A549 (cell line): Measurements from ENCODE around the gene KIAA1671. TPM values are rescaled to one million over a fixed set of nuclear protein-coding genes. Genes with fewer than 3 reads are reported as not detected.

Source experiments
- ATAC-seq, 2 experiments: fragments of 200-7000 bp in 1 of 2; fragments of >200 bp in 1 of 2; cut with Nextera tagmentation in 1 of 2; cut with Tn5 transposase in 1 of 2; 3 replicates each; pipeline versions ENCODE4 v1.8.0 to v1.9.1; 2018 to 2020; ENCODE audit warnings: mild to moderate bottlenecking in 1 of 2, moderate library complexity in 1 of 2
- CTCF ChIA-PET: fragments of 300-600 bp; sonication (Branson Sonifier 250); formaldehyde crosslinking; extraction: SDS; loops from one replicate; lab custom pipeline; 2021; ENCODE audit warnings: antibody characterized with exemption, inconsistent platforms; lab: Yijun Ruan, JAX
- POLR2A ChIA-PET: fragments of 350-600 bp; formaldehyde crosslinking; extraction: SDS; loops from one replicate; lab custom pipeline; 2021; ENCODE audit warnings: antibody characterized with exemption, inconsistent platforms; lab: Yijun Ruan, JAX
- DNase-seq, 2 experiments: peaks; one replicate each; pipeline versions ENCODE4 v3.0.0 to v3.0.0-alpha.2; 2011 to 2016; ENCODE audit warnings: low read depth in 1 of 2, low spot score in 1 of 2
- FAIRE-seq: peaks from 2 replicates; lab custom pipeline; 2011; peaks lifted over from hg19 to GRCh38; lab: Jason Lieb, UNC
- H3K27ac ChIP-seq, 2 experiments: fragments of >200 bp; sonication (Bioruptor Twin); formaldehyde crosslinking; 3 replicates each; pipeline ENCODE4 v1.5.1; 2016 to 2017
- H3K4me1 ChIP-seq: fragments of >200 bp; sonication (Bioruptor Twin); formaldehyde crosslinking; 3 replicates; pipeline ENCODE4 v1.6.1; 2016
- H3K4me2 ChIP-seq: fragments of >200 bp; sonication (Bioruptor Twin); formaldehyde crosslinking; 3 replicates; pipeline ENCODE4 v1.6.1; 2016
- H3K4me3 ChIP-seq: fragments of >200 bp; sonication (Bioruptor Twin); formaldehyde crosslinking; 3 replicates; pipeline ENCODE4 v1.5.1; 2016
- H3K9me3 ChIP-seq: fragments of >200 bp; sonication (Bioruptor Twin); formaldehyde crosslinking; 3 replicates; pipeline ENCODE4 v1.6.1; 2016
- BCL3 ChIP-seq: fragments of >200 bp; sonication (Bioruptor Twin); formaldehyde crosslinking; IDR thresholded peaks from 3 replicates; pipeline ENCODE4 v1.6.1; 2016
- BHLHE40 ChIP-seq: IDR thresholded peaks from 2 replicates; pipeline ENCODE4 v1.6.1; 2012; ENCODE audit warnings: low read depth, low read length, inconsistent platforms
- CHD4 ChIP-seq: fragments of 200-600 bp; sonication (generic); IDR thresholded peaks from 2 replicates; pipeline ENCODE4 v1.6.1; 2016; ENCODE audit warnings: antibody characterized with exemption, mild to moderate bottlenecking, borderline replicate concordance
- EHMT2 ChIP-seq: fragments of 200-600 bp; sonication (generic); IDR thresholded peaks from 2 replicates; pipeline ENCODE4 v1.6.1; 2016; ENCODE audit warnings: antibody characterized with exemption, low read depth, mild to moderate bottlenecking, moderate library complexity
- ELK1 ChIP-seq: fragments of 150-350 bp; IDR thresholded peaks from 2 replicates; pipeline ENCODE4 v1.6.1; 2014; ENCODE audit warnings: low read depth, mild to moderate bottlenecking, low read length
- EP300 ChIP-seq, 2 experiments: fragments of >200 bp; sonication (Bioruptor Twin); formaldehyde crosslinking; IDR thresholded peaks; 2 replicates in 1 of 2; 3 replicates in 1 of 2; pipeline ENCODE4 v1.6.1; 2016 to 2017
- HEYL ChIP-seq: fragments of 250-450 bp; sonication (Bioruptor Pico); IDR thresholded peaks from 2 replicates; pipeline ENCODE4 v1.8.0; 2021; ENCODE audit warnings: mild to moderate bottlenecking, moderate library complexity
- HMGXB4 ChIP-seq: fragments of 250-450 bp; sonication (Bioruptor Pico); IDR thresholded peaks from 2 replicates; pipeline ENCODE4 v1.5.0; 2021; ENCODE audit warnings: mild to moderate bottlenecking, moderate library complexity, borderline replicate concordance
- HOXA7 ChIP-seq: fragments of 250-450 bp; sonication (Bioruptor Pico); IDR thresholded peaks from 2 replicates; pipeline ENCODE4 v1.5.0; 2020; ENCODE audit warnings: mild to moderate bottlenecking, moderate library complexity
- HOXB13 ChIP-seq: fragments of 250-450 bp; sonication (Bioruptor Pico); IDR thresholded peaks from 2 replicates; pipeline ENCODE4 v1.5.0; 2020; ENCODE audit warnings: low read depth, mild to moderate bottlenecking, moderate library complexity
- KDM5A ChIP-seq: fragments of 200-600 bp; sonication (generic); IDR thresholded peaks from 2 replicates; pipeline ENCODE4 v1.6.1; 2016; ENCODE audit warnings: antibody characterized with exemption, mild to moderate bottlenecking
- MAFK ChIP-seq: fragments of 450-650 bp; IDR thresholded peaks from 2 replicates; pipeline ENCODE4 v1.6.1; 2014; ENCODE audit not compliant: partially characterized antibody
- MAX ChIP-seq: IDR thresholded peaks from 2 replicates; pipeline ENCODE4 v1.6.1; 2012
- MAZ ChIP-seq: fragments of 150-350 bp; IDR thresholded peaks from 2 replicates; pipeline ENCODE4 v1.6.1; 2014; ENCODE audit warnings: antibody characterized with exemption, low read depth, low read length, borderline replicate concordance
- MYC ChIP-seq: IDR thresholded peaks from 2 replicates; pipeline ENCODE4 v1.6.1; 2012; ENCODE audit warnings: mild to moderate bottlenecking, inconsistent platforms, low read length, improper control_type of control experiment, borderline replicate concordance
- NPAS2 ChIP-seq: fragments of 250-450 bp; sonication (Bioruptor Pico); IDR thresholded peaks from 2 replicates; pipeline ENCODE4 v1.8.0; 2022; ENCODE audit warnings: mild to moderate bottlenecking, moderate library complexity, borderline replicate concordance
- NR3C1 ChIP-seq: fragments of >200 bp; sonication (Bioruptor Twin); formaldehyde crosslinking; IDR thresholded peaks from 3 replicates; pipeline ENCODE4 v1.6.1; 2017
- PBX3 ChIP-seq: IDR thresholded peaks from 2 replicates; pipeline ENCODE4 v1.6.1; 2012
- POLR2A ChIP-seq: IDR thresholded peaks from 2 replicates; pipeline ENCODE4 v1.6.1; 2012; ENCODE audit warnings: mild to moderate bottlenecking, low read length
- POLR2AphosphoS2 ChIP-seq: conservative IDR thresholded peaks from 2 replicates; pipeline ENCODE4 v1.6.1; 2012; ENCODE audit warnings: low read length, improper control_type of control experiment, inconsistent platforms
- RARB ChIP-seq: fragments of 250-450 bp; sonication (Bioruptor Pico); IDR thresholded peaks from 2 replicates; pipeline ENCODE4 v1.8.0; 2021; ENCODE audit warnings: mild to moderate bottlenecking, moderate library complexity
- REST ChIP-seq: fragments of 200-600 bp; sonication (generic); IDR thresholded peaks from 2 replicates; pipeline ENCODE4 v1.6.1; 2016; ENCODE audit warnings: antibody characterized with exemption, mild to moderate bottlenecking, moderate library complexity
- RNF2 ChIP-seq: fragments of 200-600 bp; sonication (generic); IDR thresholded peaks from 2 replicates; pipeline ENCODE4 v1.6.1; 2016; ENCODE audit warnings: low read depth, mild to moderate bottlenecking, antibody characterized with exemption, moderate library complexity, borderline replicate concordance
- SMC3 ChIP-seq: fragments of >200 bp; sonication (Bioruptor Twin); formaldehyde crosslinking; IDR thresholded peaks from 3 replicates; pipeline ENCODE4 v1.6.1; 2018; ENCODE audit warnings: inconsistent platforms
- TP53 ChIP-seq: fragments of 250-450 bp; sonication (Bioruptor Pico); IDR thresholded peaks from 2 replicates; pipeline ENCODE4 v1.5.0; 2021; ENCODE audit warnings: mild to moderate bottlenecking, moderate library complexity
- WGBS: methylation state at CpG from one replicate; pipeline ENCODE4 v1.1.6; 2017; ENCODE audit errors: missing lambda C conversion rate; 5-methylcytosine and 5-hydroxymethylcytosine counted together
- polyA plus RNA-seq, 4 experiments: library from polyadenylated mRNA; depleted of rRNA in 3 of 4; stranded (reverse); fragments of >200 nt; fragmentation: RNase III in 1 of 4; extraction: RNeasy Plus Mini Kit Qiagen cat#74134 plus additional on column Dnase treatment in 1 of 4; gene quantifications; 2 replicates in 3 of 4; 3 replicates in 1 of 4; pipeline ENCODE4 v1.2.3, GENCODE V29; 2011 to 2017

Gene KIAA1671
- polyA plus RNA-seq, 2 of the 4 experiments (the other 2 are of a cell fraction) = 5.3 to 7.9 TPM

GRCh38 chr22:25014896-25015755, 62.6 kb downstream of the KIAA1671 start (continued):
- TF ChIP-seq HMGXB4 (CRISPR knock-in tag) (no peak), EP300 (IDR thresholded peaks at IDR 0.05) (no peak), CHD4 (no peak), KDM5A (no peak), MYC (no peak), HEYL (CRISPR knock-in tag) (no peak), MAZ (no peak), NPAS2 (CRISPR knock-in tag) (no peak), BHLHE40 (no peak), HOXB13 (no peak), TP53 (CRISPR knock-in tag) (no peak)

- CTCF ChIA-PET = interaction anchor here (1.2 kb wide), 1 partner anchor 12 kb away, joined by 3 read pairs; no protein-coding TSS in a partner anchor
- 0 out of 3 replicates have a peak, but pooled peaks cover 4% of the 10 kb centered on the region for H3K4me1 ChIP-seq
- no peak for DNase-seq
- no peak for TF ChIP-seq BCL3
- TF ChIP-seq POLR2A = no peak
- no peak for TF ChIP-seq ELK1
- no peak for TF ChIP-seq POLR2AphosphoS2
- no peak for TF ChIP-seq REST
- TF ChIP-seq PBX3 = no peak
- TF ChIP-seq BHLHE40 = no peak
- no peak for TF ChIP-seq HOXA7 (CRISPR knock-in tag)
- no peak for TF ChIP-seq RNF2
- TF ChIP-seq SMC3 = no peak
- no peak for TF ChIP-seq EHMT2
- TF ChIP-seq MAFK = no peak
- no peak for TF ChIP-seq RARB (CRISPR knock-in tag)
- no peak for TF ChIP-seq MAZ
- no peak for TF ChIP-seq MAX
- no peak for TF ChIP-seq NR3C1
- WGBS = 90% methylated on average over 7 of the region's 7 CpGs
- no peak for ATAC-seq
- POLR2A ChIA-PET = no interaction called here
- no peak for FAIRE-seq
- H3K4me3 ChIP-seq = no peak overlapping the region
- no peak overlapping the region for H3K27ac ChIP-seq
- no peaks in the 10 kb centered on the region for H3K9me3 ChIP-seq
- H3K4me2 ChIP-seq = no peak overlapping the region
Measured at GRCh38 chr22:25016311-25016710, 63.8 kb downstream of the KIAA1671 start.
